ENCODE results near the gene ZNF90. TPM values are rescaled to one million over a fixed set of nuclear protein-coding genes. Genes with fewer than 3 reads are reported as not detected.

ZNF90 gene
- total and polyA plus RNA-seq, 2 donors (not counting 3 experiments of a cell fraction or from before 2014, with no cell fraction given) = 0.92 to 4.1 TPM

- Histone ChIP-seq H3K27me3 (ENCODE audit: control insufficient read depth in 2 of 2, insufficient read depth in 2 of 2, low read length in 2 of 2) (no peaks in the 10 kb centered on the region), H3K4me2 (ENCODE audit: insufficient read depth, low read length) (no peak overlapping the region), H3K9ac (replicated peaks; ENCODE audit: extremely low read depth, insufficient read depth, low read length) (no peak overlapping the region), H3K4me1 (ENCODE audit: control insufficient read depth, extremely low read depth, insufficient read depth, low read length) (no peaks in the 10 kb centered on the region), H3K36me3 (ENCODE audit: control insufficient read depth in 2 of 2, extremely low read depth in 1 of 2, insufficient read depth in 2 of 2, low read length in 2 of 2) (no peaks in the 10 kb centered on the region), H3K9me3 (replicated peaks; ENCODE audit: control insufficient read depth, insufficient read depth, low read length) (no peaks in the 10 kb centered on the region), H2AFZ (ENCODE audit: low read depth, low read length) (no peak overlapping the region), H3K27ac (ENCODE audit: insufficient read depth, low read depth, low read length) (no peak overlapping the region), H3K9me1 (replicated peaks; ENCODE audit: control insufficient read depth, extremely low read depth, insufficient read depth, low read length) (no peaks in the 10 kb centered on the region), H3K79me2 (ENCODE audit: control insufficient read depth, insufficient read depth, low read length) (peaks cover 10% of the 10 kb centered on the region), H4K20me1 (replicated peaks; ENCODE audit: control insufficient read depth, extremely low read depth, insufficient read depth, low read length) (no peaks in the 10 kb centered on the region), H3K4me3 (replicated peaks in 1 of 3; ENCODE audit: insufficient read depth in 1 of 3, low read depth in 1 of 3, low read length in 3 of 3) (no peak overlapping the region)
- POLR2A ChIA-PET = interaction anchor here (0.8 to 1.1 kb wide), 2 partner anchors 265 to 495 kb away, joined by 3 to 4 read pairs; partner anchors contain the start of genes ZNF626 and ZNF93
- no peak for TF ChIP-seq JUN (IDR thresholded peaks at IDR 0.05; ENCODE audit: borderline replicate concordance, insufficient read depth, insufficient read length, low read depth)
- no peak for TF ChIP-seq EZH2 (IDR thresholded peaks at IDR 0.05; ENCODE audit: borderline replicate concordance, low read depth, low read length, severe bottlenecking)
- TF ChIP-seq MAX (IDR thresholded peaks at IDR 0.05; ENCODE audit: insufficient read depth, insufficient read length) = no peak
- TF ChIP-seq POLR2AphosphoS5 (IDR thresholded peaks at IDR 0.05; ENCODE audit: insufficient read depth, low read depth, low read length) = no peak
- no peak for TF ChIP-seq MYC (IDR thresholded peaks at IDR 0.05; ENCODE audit: low read depth, low read length)
- no peak for TF ChIP-seq CTCF (IDR thresholded peaks at IDR 0.05; ENCODE audit: extremely low read depth in 1 of 2, insufficient read depth in 1 of 2, low read depth in 1 of 2, low read length in 2 of 2)
- no TSS peak for BruUV-seq (replicated peaks)
- dilution Hi-C loops (cut with MboI; ENCODE audit: extremely low pct_ligation_motif_present, low sequenced_read_pairs) = no loop called here
- intact Hi-C loops (cut with micrococcal nuclease) = loop anchor here (5.0 kb wide), 1 partner anchor 389 kb away; no protein-coding TSS in a partner anchor
- FAIRE-seq (no peak), DNase-seq (ENCODE audit: low read depth, low spot score) (no peak)
- CTCF ChIA-PET = interaction anchor here (1.1 to 2.7 kb wide), 2 partner anchors 71 to 72 kb away, joined by 4 to 9 read pairs; no protein-coding TSS in a partner anchor
Observed at GRCh38 chr19:20165971-20166592, 88.3 kb downstream of the ZNF90 start.
